Astrocyte (in vitro differentiated cells and primary cell): ENCODE measurements around the gene FEZ2. TPM values are rescaled to one million over a fixed set of nuclear protein-coding genes. Genes with fewer than 3 reads are reported as not detected.

Source experiments
- DNase-seq: peaks from one replicate; pipeline ENCODE4 v3.0.0-alpha.2; 2010; ENCODE audit warnings: low read depth
- FAIRE-seq: peaks from 2 replicates; lab custom pipeline; 2011; peaks lifted over from hg19 to GRCh38; lab: Jason Lieb, UNC
- H2AFZ ChIP-seq: 2 replicates; pipeline ENCODE4 v1.6.0; 2012; ENCODE audit warnings: low read depth, low read length, inconsistent platforms
- H3K27ac ChIP-seq: 2 replicates; pipeline ENCODE4 v1.5.1; 2011; ENCODE audit warnings: low read depth, low read length, inconsistent platforms
- H3K27me3 ChIP-seq: 2 replicates; pipeline ENCODE4 v1.6.0; 2011; ENCODE audit warnings: low read length, inconsistent platforms; ENCODE audit not compliant: insufficient read depth
- H3K36me3 ChIP-seq: 2 replicates; pipeline ENCODE4 v1.5.1; 2011; ENCODE audit warnings: low read length, inconsistent platforms; ENCODE audit not compliant: insufficient read depth
- H3K4me1 ChIP-seq: 2 replicates; pipeline ENCODE4 v1.5.1; 2011; ENCODE audit warnings: low read length, inconsistent platforms; ENCODE audit not compliant: insufficient read depth
- H3K4me2 ChIP-seq: 2 replicates; pipeline ENCODE4 v1.6.0; 2012; ENCODE audit warnings: low read length, inconsistent platforms
- H3K4me3 ChIP-seq: 2 replicates; pipeline ENCODE4 v1.5.1; 2011; ENCODE audit warnings: low read depth, mild to moderate bottlenecking, low read length, inconsistent platforms; ENCODE audit not compliant: insufficient read depth
- H3K79me2 ChIP-seq: 2 replicates; pipeline ENCODE4 v1.6.0; 2012; ENCODE audit warnings: mild to moderate bottlenecking, low read length, inconsistent platforms; ENCODE audit not compliant: insufficient read depth
- H3K9ac ChIP-seq: 2 replicates; pipeline ENCODE4 v1.6.0; 2012; ENCODE audit warnings: mild to moderate bottlenecking, low read length, inconsistent platforms
- H3K9me3 ChIP-seq: 2 replicates; pipeline ENCODE4 v1.5.1; 2012; ENCODE audit warnings: low read depth, mild to moderate bottlenecking, low read length, inconsistent platforms; ENCODE audit not compliant: insufficient read depth
- H4K20me1 ChIP-seq: 2 replicates; pipeline ENCODE4 v1.6.0; 2012; ENCODE audit warnings: low read length, inconsistent platforms; ENCODE audit not compliant: insufficient read depth
- H3K27ac Mint-ChIP-seq: one replicate; pipeline ENCODE4 v1.8.0; 2021; ENCODE audit warnings: mild to moderate bottlenecking, mixed read lengths; ENCODE audit not compliant: unreplicated experiment
- H3K27me3 Mint-ChIP-seq: one replicate; pipeline ENCODE4 v1.8.0; 2021; ENCODE audit warnings: low read depth, mixed read lengths; ENCODE audit not compliant: unreplicated experiment
- H3K36me3 Mint-ChIP-seq: one replicate; pipeline ENCODE4 v1.8.0; 2021; ENCODE audit warnings: low read depth, mixed read lengths; ENCODE audit not compliant: unreplicated experiment
- H3K4me1 Mint-ChIP-seq: one replicate; pipeline ENCODE4 v1.8.0; 2021; ENCODE audit warnings: low read depth, mixed read lengths; ENCODE audit not compliant: unreplicated experiment
- H3K4me3 Mint-ChIP-seq: one replicate; pipeline ENCODE4 v1.8.0; 2021; ENCODE audit warnings: mild to moderate bottlenecking, moderate library complexity, mixed read lengths; ENCODE audit not compliant: unreplicated experiment
- H3K9me3 Mint-ChIP-seq: one replicate; pipeline ENCODE4 v1.8.0; 2021; ENCODE audit warnings: mild to moderate bottlenecking, mixed read lengths; ENCODE audit not compliant: unreplicated experiment
- CTCF ChIP-seq: IDR thresholded peaks from 2 replicates; pipeline ENCODE4 v1.5.1; 2011; ENCODE audit warnings: low read depth, mild to moderate bottlenecking, inconsistent platforms, low read length, moderate library complexity; ENCODE audit not compliant: insufficient read depth
- EZH2 ChIP-seq: IDR thresholded peaks from 2 replicates; pipeline ENCODE4 v1.6.1; 2012; ENCODE audit warnings: mild to moderate bottlenecking, low read length, inconsistent platforms; ENCODE audit not compliant: insufficient read depth
- total RNA-seq: library from RNA; stranded (reverse); gene quantifications from 2 replicates; pipeline ENCODE4 v1.2.1, GENCODE V29; 2021

FEZ2 gene
- total RNA-seq, 1 donor from 2014 or later = 45.0 TPM

GRCh38 chr2:36540986-36541754 lies 56.8 kb downstream of the FEZ2 start:
- H3K4me2 ChIP-seq = no peak overlapping the region
- DNase-seq (no peak), FAIRE-seq (no peak)
- peaks cover 62% of the 10 kb centered on the region for H3K36me3 ChIP-seq
- Mint-ChIP-seq H3K4me3 (no peak overlapping the region), H3K36me3 (peaks cover 13% of the 10 kb centered on the region), H3K27me3 (no peaks in the 10 kb centered on the region), H3K9me3 (no peaks in the 10 kb centered on the region), H3K27ac (no peak overlapping the region), H3K4me1 (peaks cover 16% of the 10 kb centered on the region)
- H3K27me3 ChIP-seq = no peaks in the 10 kb centered on the region
- H3K4me3 ChIP-seq = no peak overlapping the region
- H3K27ac ChIP-seq = no peak overlapping the region
- no peak overlapping the region for H2AFZ ChIP-seq
- H4K20me1 ChIP-seq = peaks cover 20% of the 10 kb centered on the region
- H3K4me1 ChIP-seq = peaks cover 14% of the 10 kb centered on the region
- TF ChIP-seq CTCF = no peak
- no peak for TF ChIP-seq EZH2
- H3K9me3 ChIP-seq = no peaks in the 10 kb centered on the region
- no peak overlapping the region for H3K9ac ChIP-seq
- H3K79me2 ChIP-seq = no peaks in the 10 kb centered on the region

GRCh38 chr2:36539631-36540030 lies 58.3 kb downstream of the FEZ2 start:
- no peak for DNase-seq
- no peak overlapping the region for H3K9ac ChIP-seq

More at GRCh38 chr2:36539631-36540030, 58.3 kb downstream of the FEZ2 start:
- H3K4me1 ChIP-seq = peaks cover 14% of the 10 kb centered on the region
- peaks cover 13% of the 10 kb centered on the region for H4K20me1 ChIP-seq
- Mint-ChIP-seq H3K9me3 (no peaks in the 10 kb centered on the region), H3K4me3 (no peak overlapping the region), H3K36me3 (peaks cover 17% of the 10 kb centered on the region), H3K27ac (no peak overlapping the region), H3K27me3 (no peaks in the 10 kb centered on the region), H3K4me1 (peaks cover 12% of the 10 kb centered on the region)
- H3K4me2 ChIP-seq = no peak overlapping the region
- no peak for FAIRE-seq
- no peaks in the 10 kb centered on the region for H3K27me3 ChIP-seq
- no peaks in the 10 kb centered on the region for H3K9me3 ChIP-seq
- H3K4me3 ChIP-seq = no peak overlapping the region
- no peak overlapping the region for H2AFZ ChIP-seq
- H3K79me2 ChIP-seq = no peaks in the 10 kb centered on the region
- TF ChIP-seq CTCF (no peak), EZH2 (no peak)
- H3K36me3 ChIP-seq = peaks cover 51% of the 10 kb centered on the region
- H3K27ac ChIP-seq = peak overlapping the region; percentile 7
